Type B pancreatic cell (in vitro differentiated cells): ENCODE measurements around the gene MACROD1. TPM values are rescaled to one million over a fixed set of nuclear protein-coding genes. Genes with fewer than 3 reads are reported as not detected.

Experiments
- DNase-seq: peaks from one replicate; pipeline ENCODE4 v3.0.0; 2021; ENCODE audit warnings: mixed read lengths; ENCODE audit not compliant: unreplicated experiment; ENCODE audit errors: extremely low spot score
- H3K27ac Mint-ChIP-seq: 2 replicates; pipeline ENCODE4 v1.8.0; 2021; ENCODE audit warnings: mild to moderate bottlenecking, mixed read lengths
- H3K27me3 Mint-ChIP-seq: 2 replicates; pipeline ENCODE4 v1.8.0; 2021; ENCODE audit warnings: mixed read lengths
- H3K36me3 Mint-ChIP-seq: 2 replicates; pipeline ENCODE4 v1.8.0; 2021; ENCODE audit warnings: mixed read lengths
- H3K4me1 Mint-ChIP-seq: one replicate; pipeline ENCODE4 v1.8.0; 2021; ENCODE audit warnings: mixed read lengths; ENCODE audit not compliant: unreplicated experiment
- H3K4me3 Mint-ChIP-seq: 2 replicates; pipeline ENCODE4 v1.8.0; 2021; ENCODE audit warnings: mild to moderate bottlenecking, mixed read lengths
- H3K9me3 Mint-ChIP-seq: 2 replicates; pipeline ENCODE4 v1.8.0; 2021; ENCODE audit warnings: mixed read lengths
- total RNA-seq: library from RNA; stranded (reverse); gene quantifications from 2 replicates; pipeline ENCODE4 v1.2.1, GENCODE V29; 2021; ENCODE audit warnings: low replicate concordance
- TF ChIP-seq, protein P1 (sequence below): fragments of 200-600 bp; sonication (generic); conservative IDR thresholded peaks from 2 replicates; pipeline ENCODE4 v1.5.0; 2021; ENCODE audit warnings: antibody characterized with exemption, mild to moderate bottlenecking

The MACROD1 gene
- total RNA-seq, 1 donor from 2014 or later, result 21.1 TPM

DNA sequence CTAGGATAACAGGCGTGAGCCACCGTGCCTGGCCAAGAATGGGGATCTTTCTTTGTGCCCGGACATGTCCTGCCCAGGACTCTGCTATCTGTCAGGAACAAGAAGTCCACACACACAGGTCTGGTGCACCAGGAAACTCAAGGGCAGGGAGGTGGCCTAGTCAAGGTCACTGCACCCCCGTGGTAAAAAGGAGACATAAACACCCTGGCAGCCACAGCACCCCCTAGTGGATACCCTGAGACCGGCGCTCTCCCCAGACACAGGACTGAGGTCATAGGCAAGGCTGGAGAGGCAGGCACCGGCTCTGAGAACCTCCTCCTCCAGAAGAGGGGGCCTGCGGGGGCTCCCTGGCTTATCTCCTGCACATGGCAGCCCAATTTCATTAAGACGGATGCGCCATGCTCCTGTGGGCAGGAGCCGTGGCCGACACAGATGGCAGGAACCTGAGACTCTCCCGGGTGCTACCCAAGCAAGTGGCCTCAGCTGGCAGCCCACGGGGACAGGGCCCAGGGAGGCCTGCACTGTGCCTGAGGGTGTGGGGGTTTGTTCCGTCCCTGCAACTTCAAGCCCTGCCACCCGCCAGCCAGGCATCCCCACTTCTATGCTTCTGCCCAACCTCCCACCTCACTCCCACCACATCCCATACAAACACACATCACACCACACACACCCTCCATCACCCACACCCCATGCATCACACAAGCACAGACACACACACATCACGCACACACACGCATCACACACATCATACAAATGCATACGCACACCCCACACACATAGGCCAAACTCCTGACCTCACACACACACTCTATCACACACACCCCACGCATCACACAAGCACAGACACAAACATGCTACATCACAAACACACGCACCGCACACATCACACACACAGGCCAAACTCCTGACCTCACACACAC is 19.6 kb downstream of the MACROD1 start:
- H3K27ac Mint-ChIP-seq, result no peak overlapping the region
- no peak overlapping the region for H3K4me3 Mint-ChIP-seq
- TF ChIP-seq, protein P1, sequence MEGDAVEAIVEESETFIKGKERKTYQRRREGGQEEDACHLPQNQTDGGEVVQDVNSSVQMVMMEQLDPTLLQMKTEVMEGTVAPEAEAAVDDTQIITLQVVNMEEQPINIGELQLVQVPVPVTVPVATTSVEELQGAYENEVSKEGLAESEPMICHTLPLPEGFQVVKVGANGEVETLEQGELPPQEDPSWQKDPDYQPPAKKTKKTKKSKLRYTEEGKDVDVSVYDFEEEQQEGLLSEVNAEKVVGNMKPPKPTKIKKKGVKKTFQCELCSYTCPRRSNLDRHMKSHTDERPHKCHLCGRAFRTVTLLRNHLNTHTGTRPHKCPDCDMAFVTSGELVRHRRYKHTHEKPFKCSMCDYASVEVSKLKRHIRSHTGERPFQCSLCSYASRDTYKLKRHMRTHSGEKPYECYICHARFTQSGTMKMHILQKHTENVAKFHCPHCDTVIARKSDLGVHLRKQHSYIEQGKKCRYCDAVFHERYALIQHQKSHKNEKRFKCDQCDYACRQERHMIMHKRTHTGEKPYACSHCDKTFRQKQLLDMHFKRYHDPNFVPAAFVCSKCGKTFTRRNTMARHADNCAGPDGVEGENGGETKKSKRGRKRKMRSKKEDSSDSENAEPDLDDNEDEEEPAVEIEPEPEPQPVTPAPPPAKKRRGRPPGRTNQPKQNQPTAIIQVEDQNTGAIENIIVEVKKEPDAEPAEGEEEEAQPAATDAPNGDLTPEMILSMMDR, result peak; percentile 83
- no peak for DNase-seq
- no peaks in the 10 kb centered on the region for H3K36me3 Mint-ChIP-seq
- H3K9me3 Mint-ChIP-seq, result no peaks in the 10 kb centered on the region
- peaks cover 22% of the 10 kb centered on the region for H3K4me1 Mint-ChIP-seq
- peaks cover 6% of the 10 kb centered on the region for H3K27me3 Mint-ChIP-seq

GRCh38 chr11:64144587-64145472 is 21.1 kb downstream of the MACROD1 start:
- Mint-ChIP-seq H3K36me3 (no peaks in the 10 kb centered on the region), H3K4me3 (no peak overlapping the region), H3K27me3 (peaks cover 6% of the 10 kb centered on the region), H3K9me3 (no peaks in the 10 kb centered on the region), H3K27ac (no peak overlapping the region), H3K4me1 (peaks cover 20% of the 10 kb centered on the region)
- no peak for DNase-seq
- TF ChIP-seq, protein P1, result no peak

- H3K27ac Mint-ChIP-seq, result no peak overlapping the region
- H3K9me3 Mint-ChIP-seq, result no peaks in the 10 kb centered on the region
- H3K36me3 Mint-ChIP-seq, result no peaks in the 10 kb centered on the region
- H3K27me3 Mint-ChIP-seq, result peaks cover 8% of the 10 kb centered on the region
- no peak for DNase-seq
- no peak overlapping the region for H3K4me3 Mint-ChIP-seq
- peaks cover 21% of the 10 kb centered on the region for H3K4me1 Mint-ChIP-seq
- TF ChIP-seq, protein P1, result no peak
Measured at GRCh38 chr11:64141081-64141783, 24.7 kb downstream of the MACROD1 start.

- Mint-ChIP-seq H3K27me3 (peaks cover 11% of the 10 kb centered on the region), H3K4me1 (peaks cover 24% of the 10 kb centered on the region), H3K36me3 (no peaks in the 10 kb centered on the region)
Measured at GRCh38 chr11:64140082-64140481, 25.8 kb downstream of the MACROD1 start.

DNA sequence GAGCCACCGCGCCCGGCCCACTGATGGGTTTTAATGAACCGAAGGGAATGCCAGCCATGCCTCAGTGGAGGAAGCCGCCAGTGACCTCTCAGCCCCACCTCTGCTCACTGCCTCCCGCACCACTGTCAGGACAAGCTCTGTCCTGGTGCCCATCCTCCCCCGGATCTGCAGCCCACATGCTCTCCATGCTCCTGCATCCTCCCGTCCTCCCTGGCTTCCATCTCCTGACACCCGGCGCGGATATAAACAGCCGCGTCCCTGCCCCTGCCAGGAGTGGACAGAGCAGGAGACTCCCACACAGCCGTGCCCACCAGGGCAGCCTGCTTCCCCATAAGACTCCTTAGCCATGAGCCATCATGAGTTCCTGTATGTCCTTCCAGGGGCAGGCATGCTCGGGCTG is 26.9 kb downstream of the MACROD1 start:
- Mint-ChIP-seq H3K4me3 (no peak overlapping the region), H3K27me3 (peaks cover 16% of the 10 kb centered on the region), H3K36me3 (no peaks in the 10 kb centered on the region), H3K9me3 (no peaks in the 10 kb centered on the region), H3K4me1 (peaks cover 25% of the 10 kb centered on the region), H3K27ac (no peak overlapping the region)
- TF ChIP-seq, protein P1, result no peak
- DNase-seq, result no peak

More at GRCh38 chr11:64140082-64140481, 25.8 kb downstream of the MACROD1 start:
- Mint-ChIP-seq H3K27ac (no peak overlapping the region), H3K4me3 (no peak overlapping the region), H3K9me3 (no peaks in the 10 kb centered on the region)
- DNase-seq, result no peak
- TF ChIP-seq, protein P1, result no peak
